Measurements from ENCODE around the gene CBY3.
"Not testable (repeated sequence)": the region's sequence is repeated elsewhere in the genome, so short reads cannot be mapped to it uniquely, and the experiment has no call there.

GRCh38 chr5:179633501-179634369 lies 47.1 kb downstream of the CBY3 start:
- TF ChIP-seq POLR2AphosphoS5, POLR2A (IDR thresholded peaks at IDR 0.05): not testable (repeated sequence)

Data from breast epithelium (tissue), 3 donors.